ACHN (cell line): ENCODE data around the gene TUBB3.
"Not testable (repeated sequence)": the region's sequence is repeated elsewhere in the genome, so short reads cannot be mapped to it uniquely, and the experiment has no call there.

Experiments
- DNase-seq: peaks from one replicate; pipeline ENCODE4 v3.0.0-alpha.2; 2015
- in situ Hi-C: cut with HindIII; loops from 2 replicates; pipeline ENCODE4 v1.10.0; 2017; ENCODE audit warnings: low sequenced_read_pairs, low pct_ligation_motif_present, low pct_unique_long_range_greater_than_20kb

The TUBB3 gene

GRCh38 chr16:89922884-89923639 is at the start of gene TUBB3:
Gene TUBB3 (plus strand): TSS chr16:89923342. CDS start chr16:89923402, 60 bp downstream.
- peak; percentile 91 for DNase-seq
- in situ Hi-C loops: no loop called here

GRCh38 chr16:89873972-89874689 is 49.0 kb upstream of the TUBB3 start:
- in situ Hi-C loops: no loop called here
- peak; percentile 95 for DNase-seq

GRCh38 chr16:89879123-89879522 is 44.0 kb upstream of the TUBB3 start:
- in situ Hi-C loops, DNase-seq: not testable (repeated sequence)

GRCh38 chr16:89880477-89881367 is 42.4 kb upstream of the TUBB3 start:
- no peak for DNase-seq
- in situ Hi-C loops: no loop called here

- in situ Hi-C loops: no loop called here
- DNase-seq: no peak
These were observed 41.8 kb upstream of the TUBB3 start for GRCh38 chr16:89881368-89881730.

- in situ Hi-C loops: no loop called here
- DNase-seq: no peak
These were observed 39.6 kb upstream of the TUBB3 start for GRCh38 chr16:89883346-89884040.

- in situ Hi-C loops: no loop called here
- no peak for DNase-seq
These were observed 39.1 kb upstream of the TUBB3 start for GRCh38 chr16:89884041-89884421.

GRCh38 chr16:89887243-89887642 is 35.9 kb upstream of the TUBB3 start:
- in situ Hi-C loops: no loop called here
- no peak for DNase-seq

GRCh38 chr16:89890200-89890599 is 32.9 kb upstream of the TUBB3 start:
- in situ Hi-C loops: no loop called here
- DNase-seq: no peak

- no peak for DNase-seq
- in situ Hi-C loops: no loop called here
These were observed 32.1 kb upstream of the TUBB3 start for GRCh38 chr16:89890886-89891657.

GRCh38 chr16:89892055-89892630 is 31.0 kb upstream of the TUBB3 start:
- DNase-seq: no peak
- in situ Hi-C loops: no loop called here

- in situ Hi-C loops: no loop called here
- no peak for DNase-seq
These were observed 30.5 kb upstream of the TUBB3 start for GRCh38 chr16:89892635-89893034.

GRCh38 chr16:89893642-89894548 is 29.2 kb upstream of the TUBB3 start:
- no peak for DNase-seq
- in situ Hi-C loops: no loop called here

- no peak for DNase-seq
- in situ Hi-C loops: no loop called here
These were observed 27.5 kb upstream of the TUBB3 start for GRCh38 chr16:89895482-89896250.

GRCh38 chr16:89897204-89897603 is 25.9 kb upstream of the TUBB3 start:
- in situ Hi-C loops: no loop called here
- no peak for DNase-seq
